ENCODE results near the gene CPED1.
"Not testable (repeated sequence)": the region's sequence is repeated elsewhere in the genome, so short reads cannot be mapped to it uniquely, and the experiment has no call there.

Gene CPED1

GRCh38 chr7:121252523-121253235 lies 264.2 kb downstream of the CPED1 start:
- not testable (repeated sequence) for DNase-seq (ENCODE audit: low read depth in 2 of 2)

DNA sequence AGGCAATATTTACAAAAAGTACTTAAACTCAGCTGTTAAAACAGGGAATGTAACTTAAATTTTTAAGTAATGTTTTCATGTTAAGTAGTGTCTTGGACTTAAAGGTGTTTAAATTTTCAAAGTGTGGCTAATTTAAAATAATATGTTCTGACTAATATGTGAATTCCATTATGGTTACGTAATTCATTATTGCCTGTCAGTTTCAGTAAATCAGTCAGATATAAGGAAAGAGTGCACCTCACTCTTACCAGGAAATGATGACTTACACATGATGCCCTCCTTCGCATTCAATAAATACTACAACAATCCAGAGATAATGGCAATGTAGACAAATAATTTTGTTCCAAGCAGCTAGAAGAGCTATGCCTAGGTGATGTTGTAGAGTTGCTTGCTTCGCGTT lies 271.3 kb downstream of the CPED1 start:
- DNase-seq (ENCODE audit: low read depth in 2 of 2) = no peak

DNA sequence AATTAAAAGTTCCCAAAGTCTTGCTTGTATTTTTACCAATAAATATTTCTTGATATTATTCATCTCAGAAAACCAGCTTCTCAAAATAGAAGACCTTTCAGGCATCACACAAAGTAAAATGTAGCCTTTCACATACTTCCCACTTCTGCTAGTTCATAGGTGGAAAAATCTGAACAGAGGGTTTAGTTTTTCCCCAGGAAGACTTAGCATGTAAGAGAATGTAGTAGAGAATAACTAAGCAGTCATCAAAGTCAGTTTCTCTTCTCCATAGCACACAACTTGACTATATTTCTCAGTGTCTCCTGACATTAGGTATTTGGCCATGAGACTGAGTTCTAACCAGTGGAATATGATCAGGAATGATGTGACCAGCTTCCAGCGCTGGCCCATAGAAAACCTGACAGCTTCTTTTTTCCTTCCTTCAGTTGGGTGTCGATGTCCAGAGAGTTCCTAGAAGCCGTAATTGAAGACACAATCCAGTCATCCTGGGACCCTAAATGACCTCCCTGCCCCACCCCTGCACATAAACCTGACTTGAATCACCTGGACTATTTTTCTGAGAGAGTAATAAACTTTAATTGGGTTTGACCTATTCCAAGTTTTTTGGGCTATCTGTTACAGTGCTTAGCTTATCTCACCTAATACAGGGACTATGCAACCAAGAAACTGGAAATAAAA lies 272.8 kb downstream of the CPED1 start:
- no peak for DNase-seq (ENCODE audit: low read depth in 2 of 2)

DNA sequence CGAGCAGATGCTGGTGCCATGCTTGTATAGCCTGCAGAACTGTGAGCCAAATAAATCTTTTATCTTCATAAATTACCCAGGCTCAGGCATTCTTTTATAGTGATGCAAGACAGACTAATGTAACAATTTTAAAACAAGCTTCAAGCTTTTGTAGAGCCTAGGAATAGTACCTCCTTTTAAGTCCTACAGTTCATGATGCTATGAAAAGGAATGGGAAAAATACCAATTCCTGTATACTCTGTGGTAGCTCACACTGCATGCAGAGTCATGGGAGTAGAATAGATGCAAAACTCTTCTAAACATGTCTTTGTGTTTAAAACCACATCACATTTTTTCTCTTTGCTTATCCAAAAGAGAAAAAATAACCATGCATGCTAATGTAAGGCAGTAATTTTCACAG lies 273.7 kb downstream of the CPED1 start:
- DNase-seq (ENCODE audit: low read depth in 2 of 2) = no peak

GRCh38 chr7:121262969-121263368 lies 274.5 kb downstream of the CPED1 start:
- DNase-seq (ENCODE audit: low read depth in 2 of 2) = no peak

- DNase-seq (ENCODE audit: low read depth in 2 of 2) = no peak
Observed at GRCh38 chr7:121266307-121266894, 277.9 kb downstream of the CPED1 start.

DNA sequence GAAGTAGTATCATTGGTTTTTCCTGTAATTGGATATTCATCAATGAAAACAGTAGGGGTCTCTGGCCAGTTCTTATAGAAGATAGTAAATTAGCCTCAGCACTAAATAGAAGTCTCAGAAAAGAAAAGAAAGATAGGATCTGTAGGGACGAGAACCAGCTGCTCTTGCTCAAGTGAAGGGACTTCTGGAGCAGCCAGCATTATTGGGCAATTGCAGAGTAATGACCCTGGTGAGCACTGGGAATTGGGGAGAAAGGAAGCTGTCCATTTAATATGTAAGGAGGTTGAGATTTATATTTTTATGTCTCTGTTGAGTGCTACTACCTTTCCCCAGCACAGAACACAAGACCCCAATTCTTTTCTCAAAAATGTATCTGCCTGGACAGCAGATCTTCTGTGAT lies 279.1 kb downstream of the CPED1 start:
- no peak for DNase-seq (ENCODE audit: low read depth in 2 of 2)

DNA sequence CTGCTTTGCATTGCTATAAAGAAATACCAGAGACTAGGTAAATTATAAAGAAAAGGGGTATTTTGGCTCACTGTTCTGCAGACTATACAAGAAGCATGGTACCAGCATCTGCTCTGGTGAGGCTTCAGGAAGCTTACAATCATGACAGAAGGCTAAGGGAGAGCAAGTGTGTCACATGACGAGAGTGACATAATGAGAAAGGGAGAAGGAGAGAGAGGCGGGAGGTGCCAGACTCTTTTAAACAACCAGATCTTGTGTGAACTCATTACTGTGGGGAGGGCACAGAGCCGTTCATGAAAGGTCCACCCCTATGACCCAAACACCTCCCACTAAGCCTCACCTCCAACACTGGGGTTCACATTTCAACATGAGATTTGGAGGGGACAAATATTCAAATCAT lies 281.3 kb downstream of the CPED1 start:
- no peak for DNase-seq (ENCODE audit: low read depth in 2 of 2)

- DNase-seq (ENCODE audit: low read depth in 2 of 2) = no peak
Observed at GRCh38 chr7:121271098-121271497, 282.6 kb downstream of the CPED1 start.

- no peak for DNase-seq (ENCODE audit: low read depth in 2 of 2)
Observed at GRCh38 chr7:121271916-121272315, 283.4 kb downstream of the CPED1 start.

GRCh38 chr7:121272676-121273075 lies 284.2 kb downstream of the CPED1 start:
- no peak for DNase-seq (ENCODE audit: low read depth in 2 of 2)

DNA sequence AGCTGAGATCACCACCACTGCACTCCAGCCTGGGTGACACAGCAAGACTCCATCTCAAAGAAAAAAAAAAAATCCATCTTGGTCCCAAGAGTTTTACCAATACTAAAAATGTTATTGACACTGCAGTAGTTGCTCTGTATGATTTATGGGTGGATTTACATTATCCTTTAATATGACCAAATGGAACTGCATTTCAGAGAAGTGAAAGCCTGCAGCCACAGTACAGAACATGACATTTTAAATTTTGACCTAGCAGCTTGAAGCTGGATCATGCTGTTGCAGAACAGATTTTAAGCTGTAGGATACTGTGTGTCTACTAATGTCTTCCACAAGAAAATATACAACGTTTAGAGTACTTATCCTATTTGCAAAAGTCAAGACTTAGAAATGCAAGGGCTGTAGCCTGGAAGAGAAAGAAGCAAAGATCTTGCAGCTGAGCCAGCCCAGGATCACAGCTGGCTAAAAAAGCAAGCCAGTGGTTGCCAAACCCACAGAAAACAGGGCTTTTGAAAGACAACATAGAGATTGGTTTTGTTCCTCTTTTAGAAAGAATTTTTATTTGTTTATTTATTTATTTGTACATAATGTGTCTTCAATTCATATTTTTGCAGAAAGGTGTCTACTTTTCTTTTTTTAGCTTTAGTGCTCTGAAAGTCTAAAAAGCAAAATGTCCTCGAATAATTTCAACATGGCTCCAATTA lies 285.1 kb downstream of the CPED1 start:
- DNase-seq (ENCODE audit: low read depth in 2 of 2) = no peak

DNA sequence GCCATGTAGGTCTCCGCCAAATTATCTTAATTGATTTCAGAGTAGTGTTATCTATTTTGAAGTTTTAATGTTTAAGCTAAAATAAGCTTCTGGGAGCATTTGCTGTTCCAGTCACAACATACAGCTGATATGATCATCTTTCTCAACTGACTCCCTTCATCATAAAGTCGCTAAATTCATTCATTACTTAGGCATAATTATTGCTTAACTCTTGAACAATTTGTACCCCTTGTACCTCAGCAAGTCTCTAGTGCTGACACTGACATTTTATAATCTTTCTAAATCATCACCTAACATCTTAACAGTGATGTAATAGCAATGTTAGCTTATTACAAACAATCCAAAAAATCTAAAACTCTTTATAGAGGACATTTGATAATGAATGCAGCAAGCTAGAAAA lies 286.0 kb downstream of the CPED1 start:
- DNase-seq (ENCODE audit: low read depth in 2 of 2) = no peak

DNA sequence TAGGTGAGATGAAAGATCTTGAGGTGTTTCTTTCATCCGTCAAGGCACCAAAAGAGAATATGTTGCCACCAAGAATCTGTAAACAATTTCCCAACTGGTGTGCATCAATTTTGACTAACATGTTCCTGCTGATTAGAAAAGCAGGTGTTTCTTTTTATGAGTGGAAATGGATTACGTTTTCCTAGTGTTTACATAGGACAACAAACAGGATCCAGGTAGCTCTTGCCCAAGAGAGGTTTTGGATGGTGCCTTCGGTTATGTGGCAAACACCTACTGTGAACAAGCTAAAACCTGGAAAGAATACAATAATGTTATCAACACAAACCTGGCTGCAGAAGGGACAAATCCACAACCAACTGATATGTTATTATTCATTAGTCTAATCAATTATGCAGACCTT lies 286.7 kb downstream of the CPED1 start:
- no peak for DNase-seq (ENCODE audit: low read depth in 2 of 2)

GRCh38 chr7:121276313-121276712 lies 287.8 kb downstream of the CPED1 start:
- DNase-seq (ENCODE audit: low read depth in 2 of 2) = no peak

- no peak for DNase-seq (ENCODE audit: low read depth in 2 of 2)
Observed at GRCh38 chr7:121278120-121279021, 289.9 kb downstream of the CPED1 start.

DNA sequence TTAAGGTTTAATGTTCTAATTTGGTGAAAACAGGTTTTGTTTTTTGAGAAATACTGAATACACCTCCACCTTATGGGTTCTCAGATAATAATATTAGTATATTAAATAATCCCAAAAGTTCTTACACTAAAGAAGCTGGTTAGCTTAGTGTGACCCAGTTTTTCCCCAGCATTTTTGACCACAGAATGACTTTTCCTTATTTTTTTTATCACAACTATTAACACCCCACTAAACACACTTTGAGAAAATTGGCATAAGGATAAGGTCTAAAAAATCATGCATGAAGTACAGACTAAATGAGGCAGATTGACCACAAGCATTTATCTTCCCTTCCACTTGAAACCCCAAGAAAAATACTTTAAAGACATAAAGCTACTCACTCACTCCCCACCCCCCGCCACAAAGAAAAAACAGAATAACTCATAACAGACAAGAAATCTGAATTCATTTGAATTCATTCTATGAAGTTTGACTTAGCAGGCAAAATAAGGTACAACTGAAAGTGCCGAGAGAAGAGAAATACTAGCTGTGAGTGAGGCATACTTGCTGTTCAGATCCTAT lies 290.6 kb downstream of the CPED1 start:
- DNase-seq (ENCODE audit: low read depth in 2 of 2) = no peak

DNA sequence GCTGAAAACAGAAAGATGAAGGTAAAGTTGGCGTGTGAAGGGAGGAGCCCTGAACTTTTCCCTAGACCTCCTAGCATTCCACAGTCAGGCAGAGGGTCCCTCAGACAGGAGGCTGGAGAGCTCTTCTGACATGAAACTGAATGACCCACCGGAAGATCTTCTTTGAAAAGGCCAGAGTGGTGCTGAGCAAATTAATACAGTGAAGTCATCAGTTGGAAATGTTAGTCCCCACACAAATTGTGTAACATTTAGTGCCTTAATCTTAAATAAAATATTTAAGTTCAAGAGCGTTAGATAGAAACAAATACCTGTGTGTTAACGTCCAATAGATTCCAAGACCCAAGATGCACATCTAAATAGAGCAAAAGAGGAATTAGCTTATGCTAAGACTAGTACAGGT lies 291.3 kb downstream of the CPED1 start:
- no peak for DNase-seq (ENCODE audit: low read depth in 2 of 2)

- no peak for DNase-seq (ENCODE audit: low read depth in 2 of 2)
Observed at GRCh38 chr7:121280656-121281055, 292.1 kb downstream of the CPED1 start.

DNA sequence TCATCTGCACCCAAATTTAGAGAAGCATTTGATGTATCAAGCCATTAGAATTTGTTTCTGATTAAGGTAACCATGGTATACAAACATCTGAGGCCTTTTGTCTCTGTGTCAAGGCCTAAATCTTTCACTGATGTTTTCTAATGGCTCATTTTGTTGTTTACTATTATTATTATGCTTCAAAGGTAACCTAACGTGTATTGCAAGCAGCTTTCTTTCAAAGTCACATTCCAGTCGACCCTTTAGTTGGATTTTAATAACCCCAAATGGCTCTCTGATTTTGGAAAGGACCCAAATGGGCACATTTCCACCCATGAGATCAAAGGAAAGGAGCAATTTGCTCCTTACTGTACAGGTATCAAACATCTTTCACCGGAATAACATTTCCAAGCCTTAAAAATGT lies 293.6 kb downstream of the CPED1 start:
- no peak for DNase-seq (ENCODE audit: low read depth in 2 of 2)

DNA sequence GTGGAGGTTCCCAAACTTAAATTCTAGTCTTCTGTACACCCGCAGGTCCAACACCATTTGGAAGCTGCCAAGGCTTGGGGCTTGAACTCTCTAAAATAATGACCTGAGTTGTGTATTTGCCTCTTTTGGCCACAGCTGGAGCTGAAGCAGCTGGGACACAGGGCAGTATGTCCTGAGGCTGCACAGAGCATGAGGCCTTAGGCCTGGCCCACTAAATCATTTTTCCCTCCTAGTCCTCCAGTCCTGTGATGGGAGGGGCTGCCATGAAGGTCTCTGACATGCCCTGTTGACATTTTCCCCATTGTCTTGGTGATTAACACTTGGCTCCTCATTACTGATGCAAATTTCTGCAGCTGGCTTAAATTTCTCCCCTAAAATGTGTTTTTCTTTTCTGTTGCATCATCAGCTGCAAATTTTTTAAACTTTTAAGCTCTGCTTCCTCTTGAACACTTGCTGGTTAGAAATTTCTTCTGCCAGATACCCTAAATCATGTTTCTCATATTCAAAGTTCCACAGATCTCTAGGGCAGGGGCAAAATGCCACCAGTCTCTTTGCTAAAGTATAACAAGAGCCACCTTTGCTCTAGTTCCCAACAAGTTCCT lies 296.7 kb downstream of the CPED1 start:
- no peak for DNase-seq (ENCODE audit: low read depth in 2 of 2)
